ENCODE data around the gene BANK1. TPM values are rescaled to one million over a fixed set of nuclear protein-coding genes. Genes with fewer than 3 reads are reported as not detected.

The BANK1 gene
- total RNA-seq, 2 experiments from 2014 or later: 0.20 to 0.22 TPM

DNA sequence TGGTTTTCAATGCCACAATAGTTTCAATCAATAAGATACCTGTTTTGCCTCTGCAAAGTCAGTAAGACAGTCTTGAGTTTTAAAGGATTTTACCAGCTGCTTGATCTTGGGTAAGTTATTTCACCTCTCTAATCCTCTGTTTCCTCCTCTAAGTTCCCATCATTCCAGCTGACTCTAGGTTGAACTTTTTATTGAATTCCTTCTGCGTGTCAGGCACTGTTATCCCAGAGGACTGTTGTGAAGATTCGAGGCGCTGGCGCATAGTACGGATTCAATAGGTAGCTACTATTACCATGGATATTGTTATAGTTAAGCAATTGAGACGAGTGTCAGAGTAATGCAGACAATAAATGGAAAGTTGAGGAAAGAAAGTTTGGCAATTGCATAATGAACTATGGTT lies 179.4 kb downstream of the BANK1 start:
- peaks cover 17% of the 10 kb centered on the region for H3K27me3 Mint-ChIP-seq
- no peak overlapping the region for H3K4me3 ChIP-seq (ENCODE audit: low read length)
- H3K9me3 Mint-ChIP-seq: no peaks in the 10 kb centered on the region
- intact Hi-C loops (cut with DNase I, micrococcal nuclease): no loop called here
- TF ChIP-seq, protein P1, sequence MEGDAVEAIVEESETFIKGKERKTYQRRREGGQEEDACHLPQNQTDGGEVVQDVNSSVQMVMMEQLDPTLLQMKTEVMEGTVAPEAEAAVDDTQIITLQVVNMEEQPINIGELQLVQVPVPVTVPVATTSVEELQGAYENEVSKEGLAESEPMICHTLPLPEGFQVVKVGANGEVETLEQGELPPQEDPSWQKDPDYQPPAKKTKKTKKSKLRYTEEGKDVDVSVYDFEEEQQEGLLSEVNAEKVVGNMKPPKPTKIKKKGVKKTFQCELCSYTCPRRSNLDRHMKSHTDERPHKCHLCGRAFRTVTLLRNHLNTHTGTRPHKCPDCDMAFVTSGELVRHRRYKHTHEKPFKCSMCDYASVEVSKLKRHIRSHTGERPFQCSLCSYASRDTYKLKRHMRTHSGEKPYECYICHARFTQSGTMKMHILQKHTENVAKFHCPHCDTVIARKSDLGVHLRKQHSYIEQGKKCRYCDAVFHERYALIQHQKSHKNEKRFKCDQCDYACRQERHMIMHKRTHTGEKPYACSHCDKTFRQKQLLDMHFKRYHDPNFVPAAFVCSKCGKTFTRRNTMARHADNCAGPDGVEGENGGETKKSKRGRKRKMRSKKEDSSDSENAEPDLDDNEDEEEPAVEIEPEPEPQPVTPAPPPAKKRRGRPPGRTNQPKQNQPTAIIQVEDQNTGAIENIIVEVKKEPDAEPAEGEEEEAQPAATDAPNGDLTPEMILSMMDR (IDR thresholded peaks at IDR 0.05): no peak
- DNase-seq: no peak
- no peak overlapping the region for H3K4me3 Mint-ChIP-seq
- CTCF ChIA-PET: no interaction called here
- POLR2A ChIA-PET: no interaction called here
- H3K36me3 Mint-ChIP-seq (ENCODE audit: low read depth): no peaks in the 10 kb centered on the region
- H3K27ac ChIP-seq (ENCODE audit: low read depth in 1 of 2, low read length in 2 of 2): no peak overlapping the region
- H3K9me3 ChIP-seq (ENCODE audit: control insufficient read depth in 1 of 2, insufficient read depth in 1 of 2, low read length in 2 of 2): no peaks in the 10 kb centered on the region
- no peaks in the 10 kb centered on the region for H3K4me1 Mint-ChIP-seq (ENCODE audit: low read depth)
- H3K36me3 ChIP-seq (ENCODE audit: insufficient read depth, low read length): no peaks in the 10 kb centered on the region
- no peaks in the 10 kb centered on the region for H3K4me1 ChIP-seq (ENCODE audit: insufficient read depth, low read length)
- H3K27ac Mint-ChIP-seq: no peak overlapping the region
- no peaks in the 10 kb centered on the region for H3K27me3 ChIP-seq (ENCODE audit: control insufficient read depth in 1 of 2, insufficient read depth in 2 of 2, low read length in 2 of 2)
- ATAC-seq (ENCODE audit: poor library complexity): no peak

DNA sequence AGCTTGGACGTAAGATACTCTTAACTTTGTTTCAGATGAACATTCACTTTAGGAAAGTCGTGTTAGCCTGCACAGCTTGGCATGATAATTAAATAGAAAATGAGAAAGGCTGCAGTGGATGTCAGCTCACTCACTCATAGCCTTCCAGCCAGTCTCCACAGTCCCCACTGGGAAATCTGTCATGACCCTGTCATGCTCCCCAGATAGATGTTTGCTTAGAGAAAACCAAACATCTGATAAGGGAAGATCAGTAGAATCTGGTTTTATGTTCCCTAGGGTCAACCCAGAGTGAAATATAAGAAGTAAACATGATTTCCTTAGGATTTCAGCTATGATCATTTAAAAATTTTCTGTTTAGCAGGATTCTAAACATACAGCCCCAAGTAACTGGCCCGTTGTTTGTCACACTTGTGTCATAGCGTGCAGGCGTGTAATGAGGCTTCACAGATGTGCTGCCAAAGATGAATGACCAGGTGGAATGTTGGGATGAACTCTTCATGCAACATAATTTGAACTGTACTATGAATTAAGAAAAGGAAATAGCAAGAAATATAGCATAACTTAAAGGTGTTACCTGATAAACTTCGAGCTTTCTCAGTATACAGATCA lies 180.1 kb downstream of the BANK1 start:
- TF ChIP-seq, protein P1 (IDR thresholded peaks at IDR 0.05): no peak
- Histone ChIP-seq H3K4me3 (ENCODE audit: low read length) (no peak overlapping the region), H3K9me3 (ENCODE audit: control insufficient read depth in 1 of 2, insufficient read depth in 1 of 2, low read length in 2 of 2) (no peaks in the 10 kb centered on the region), H3K36me3 (ENCODE audit: insufficient read depth, low read length) (no peaks in the 10 kb centered on the region), H3K4me1 (ENCODE audit: insufficient read depth, low read length) (no peaks in the 10 kb centered on the region), H3K27ac (ENCODE audit: low read depth in 1 of 2, low read length in 2 of 2) (no peak overlapping the region), H3K27me3 (ENCODE audit: control insufficient read depth in 1 of 2, insufficient read depth in 2 of 2, low read length in 2 of 2) (no peaks in the 10 kb centered on the region)
- H3K4me3 Mint-ChIP-seq: no peak overlapping the region
- intact Hi-C loops (cut with DNase I, micrococcal nuclease): no loop called here
- H3K36me3 Mint-ChIP-seq (ENCODE audit: low read depth): no peaks in the 10 kb centered on the region
- H3K27me3 Mint-ChIP-seq: peaks cover 17% of the 10 kb centered on the region
- ATAC-seq (ENCODE audit: poor library complexity) (no peak), DNase-seq (no peak)
- no peaks in the 10 kb centered on the region for H3K4me1 Mint-ChIP-seq (ENCODE audit: low read depth)
- ChIA-PET POLR2A (no interaction called here), CTCF (no interaction called here)
- no peaks in the 10 kb centered on the region for H3K9me3 Mint-ChIP-seq
- no peak overlapping the region for H3K27ac Mint-ChIP-seq

DNA sequence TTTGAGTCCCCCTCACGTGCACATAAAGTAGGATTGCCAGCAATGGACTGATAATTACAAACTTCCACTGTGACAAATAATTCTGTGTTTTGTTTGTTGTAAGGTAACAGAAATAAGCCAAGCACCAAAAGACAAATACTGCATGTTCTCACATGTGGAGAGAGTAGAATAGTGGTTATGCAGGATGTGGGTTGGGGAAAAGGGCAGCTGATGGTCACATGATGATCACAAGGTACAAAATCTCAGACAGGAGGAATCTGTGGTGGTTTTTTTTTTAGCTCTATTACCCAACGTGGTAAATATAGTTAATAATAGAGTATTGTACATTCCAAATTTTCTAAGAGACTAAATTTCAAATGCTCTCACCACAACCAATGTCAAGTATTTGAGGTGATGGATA lies 182.3 kb downstream of the BANK1 start:
- DNase-seq (peak in 1 of 14 experiments; percentile 1), ATAC-seq (ENCODE audit: poor library complexity) (no peak)
- no peak overlapping the region for H3K27ac ChIP-seq (ENCODE audit: low read depth in 1 of 2, low read length in 2 of 2)
- no peaks in the 10 kb centered on the region for H3K9me3 ChIP-seq (ENCODE audit: control insufficient read depth in 1 of 2, insufficient read depth in 1 of 2, low read length in 2 of 2)
- Mint-ChIP-seq H3K27me3 (peaks cover 10% of the 10 kb centered on the region), H3K4me3 (no peak overlapping the region), H3K9me3 (no peaks in the 10 kb centered on the region), H3K36me3 (ENCODE audit: low read depth) (no peaks in the 10 kb centered on the region), H3K4me1 (ENCODE audit: low read depth) (no peaks in the 10 kb centered on the region), H3K27ac (no peak overlapping the region)
- no peak overlapping the region for H3K4me3 ChIP-seq (ENCODE audit: low read length)
- ChIA-PET CTCF (no interaction called here), POLR2A (no interaction called here)
- no peaks in the 10 kb centered on the region for H3K36me3 ChIP-seq (ENCODE audit: insufficient read depth, low read length)
- no peaks in the 10 kb centered on the region for H3K4me1 ChIP-seq (ENCODE audit: insufficient read depth, low read length)
- TF ChIP-seq, protein P1 (IDR thresholded peaks at IDR 0.05): no peak
- no peaks in the 10 kb centered on the region for H3K27me3 ChIP-seq (ENCODE audit: control insufficient read depth in 1 of 2, insufficient read depth in 2 of 2, low read length in 2 of 2)
- intact Hi-C loops (cut with DNase I, micrococcal nuclease): no loop called here

Measured in CD4-positive, alpha-beta T cell (primary cell).